ENCODE results near the gene NELFE. TPM values are rescaled to one million over a fixed set of nuclear protein-coding genes. Genes with fewer than 3 reads are reported as not detected.

NELFE gene
- total and polyA plus RNA-seq, 2 of the 13 experiments (the other 11 are each of a cell fraction or from before 2014, with no cell fraction given): 51.3 to 69.8 TPM

GRCh38 chr6:31922942-31923341, 35.8 kb downstream of the NELFE start (continued):
- TF ChIP-seq ATF6 (CRISPR knock-in tag; conservative IDR thresholded peaks at IDR 0.05) (0 out of 2 replicates have a peak, but pooled peaks have one; percentile 56), ZBTB37 (CRISPR knock-in tag; IDR thresholded peaks at IDR 0.05) (no peak), PAWR (CRISPR knock-in tag; IDR thresholded peaks at IDR 0.05; ENCODE audit: borderline replicate concordance) (no peak), RXRB (CRISPR knock-in tag; IDR thresholded peaks at IDR 0.05; ENCODE audit: borderline replicate concordance) (peak; percentile 32; the same call in 1 of the 2 replicates), NR2F6 (IDR thresholded peaks at IDR 0.05) (peak; percentile 49; the same call in 1 of the 2 replicates), NR2F6 (CRISPR knock-in tag; IDR thresholded peaks at IDR 0.05) (peak; percentile 54; the same call in 1 of the 2 replicates), NR2C2 (CRISPR knock-in tag; IDR thresholded peaks at IDR 0.05; ENCODE audit: borderline replicate concordance) (0 out of 2 replicates have a peak, but pooled peaks have one; percentile 21), FOXA3 (CRISPR knock-in tag; IDR thresholded peaks at IDR 0.05) (peak; percentile 9; the same call in 1 of the 2 replicates), RAD21 (CRISPR knock-in tag; IDR thresholded peaks at IDR 0.05) (peak; percentile 77), ZNF572 (CRISPR knock-in tag; IDR thresholded peaks at IDR 0.05) (0 out of 2 replicates have a peak, but pooled peaks have one; percentile 47), CEBPB (IDR thresholded peaks at IDR 0.05; ENCODE audit: borderline replicate concordance, low read depth, low read length) (no peak), THAP11 (CRISPR knock-in tag; IDR thresholded peaks at IDR 0.05) (peak; percentile 45; the same call in 1 of the 2 replicates), SPEN (CRISPR knock-in tag; IDR thresholded peaks at IDR 0.05; ENCODE audit: low read depth) (0 out of 2 replicates have a peak, but pooled peaks have one; percentile 40), MED1 (CRISPR knock-in tag; IDR thresholded peaks at IDR 0.05) (0 out of 2 replicates have a peak, but pooled peaks have one; percentile 32), HNF4G (IDR thresholded peaks at IDR 0.05; ENCODE audit: borderline replicate concordance, low read depth, low read length) (peak; percentile 18; the same call in 1 of the 2 replicates), HNF4G (CRISPR knock-in tag; IDR thresholded peaks at IDR 0.05; ENCODE audit: borderline replicate concordance, low read depth) (no peak), DPF2 (CRISPR knock-in tag; IDR thresholded peaks at IDR 0.05; ENCODE audit: borderline replicate concordance, low read depth) (no peak), SOX6 (IDR thresholded peaks at IDR 0.05) (no peak), SOX6 (CRISPR knock-in tag; IDR thresholded peaks at IDR 0.05) (0 out of 2 replicates have a peak, but pooled peaks have one; percentile 25), ZNF75D (CRISPR knock-in tag; IDR thresholded peaks at IDR 0.05; ENCODE audit: borderline replicate concordance) (no peak), ZBTB25 (CRISPR knock-in tag; IDR thresholded peaks at IDR 0.05) (0 out of 2 replicates have a peak, but pooled peaks have one; percentile 55), SMC3 (IDR thresholded peaks at IDR 0.05; ENCODE audit: low read length) (peak; percentile 76), RARA (CRISPR knock-in tag; IDR thresholded peaks at IDR 0.05) (0 out of 2 replicates have a peak, but pooled peaks have one; percentile 29), YEATS4 (CRISPR knock-in tag; IDR thresholded peaks at IDR 0.05; ENCODE audit: borderline replicate concordance) (peak; percentile 26; the same call in 1 of the 2 replicates), GATAD2A (CRISPR knock-in tag; IDR thresholded peaks at IDR 0.05) (peak; percentile 64), ZNF350 (CRISPR knock-in tag; IDR thresholded peaks at IDR 0.05; ENCODE audit: borderline replicate concordance, low read depth) (peak; percentile 30; the same call in 1 of the 2 replicates), ZFX (CRISPR knock-in tag; IDR thresholded peaks at IDR 0.05; ENCODE audit: low read depth) (peak; percentile 28; the same call in 1 of the 2 replicates)
